Right lobe of liver (tissue), 6 donors: ENCODE data around the gene REPS1. TPM values are rescaled to one million over a fixed set of nuclear protein-coding genes. Genes with fewer than 3 reads are reported as not detected.

Experiments used
- ATAC-seq, 4 donors: fragments of 200-7000 bp; cut with Tn5 transposase; one replicate each; pipeline ENCODE4 v1.9.1; 2020; ENCODE audit warnings: mild to moderate bottlenecking in 4 of 4, moderate library complexity in 4 of 4
- DNase-seq, 3 donors: peaks; one replicate each; pipeline ENCODE4 v3.0.0-alpha.2; 2020
- H3K27ac ChIP-seq, 3 donors: fragments of 200-600 bp; one replicate each; pipeline ENCODE4 v1.8.0; 2022
- H3K27me3 ChIP-seq, 2 donors: fragments of 200-600 bp; one replicate each; pipeline ENCODE4 v1.8.0; 2022
- H3K36me3 ChIP-seq, 4 donors: fragments of 200-600 bp; sonication (generic) in 1 of 4; one replicate each; pipeline versions ENCODE4 v1.5.1 to v1.8.0; 2017 to 2022; ENCODE audit warnings: control low read depth in 1 of 4
- H3K4me1 ChIP-seq, 4 donors: fragments of 200-600 bp; sonication (generic) in 1 of 4; one replicate each; pipeline versions ENCODE4 v1.5.1 to v1.8.0; 2017 to 2022; ENCODE audit warnings: control low read depth in 1 of 4
- H3K4me3 ChIP-seq, 3 donors: fragments of 200-600 bp; one replicate each; pipeline ENCODE4 v1.8.0; 2022
- H3K9me3 ChIP-seq, 4 donors: fragments of 200-600 bp; sonication (generic) in 1 of 4; one replicate each; pipeline versions ENCODE4 v1.5.1 to v1.8.0; 2017 to 2022; ENCODE audit warnings: control low read depth in 1 of 4
- CTCF ChIP-seq, 4 donors: fragments of 200-600 bp in 3 of 4; fragments of 450-650 bp in 1 of 4; IDR thresholded peaks; one replicate each; pipeline versions ENCODE4 v1.5.1 to v1.8.0; 2016 to 2022; ENCODE audit warnings: antibody characterized with exemption in 4 of 4, mild to moderate bottlenecking in 2 of 4
- POLR2A ChIP-seq: fragments of 450-650 bp; IDR thresholded peaks from one replicate; pipeline ENCODE4 v1.6.1; 2017; ENCODE audit warnings: antibody characterized with exemption, mild to moderate bottlenecking
- WGBS: methylation state at CpG from one replicate; pipeline ENCODE4 v1.1.6; 2018; ENCODE audit warnings: low coverage, low lambda C conversion rate; ENCODE audit not compliant: insufficient coverage; ENCODE audit errors: missing lambda C conversion rate; 5-methylcytosine and 5-hydroxymethylcytosine counted together
- intact Hi-C, 2 donors: fragments of 100-400 bp; cut with DNase I; formaldehyde crosslinking; loops; one replicate each; pipeline versions ENCODE4 v1.11.2 to v1.14.1; 2022
- total RNA-seq, 6 experiments: library from RNA; depleted of rRNA in 2 of 6; stranded (reverse); fragments of >200 nt in 2 of 6; fragmentation: NEBNext Ultra II Directional in 3 of 6; extraction: Animal tissue kit (Norgen Biotek cat#: 25700) in 3 of 6; gene quantifications; one replicate each; pipeline versions ENCODE4 v1.1.0 to v1.2.4, GENCODE V29; 2016 to 2023
- donor health status: DM: no; HTN: yes; CAD: no.
- donor health status: DM: no; HTN: no; CAD: no.
- donor health status: DM: no; HTN: no; CAD: no.
- donor health status: DM: no; HTN: yes; CAD: no.
- donor health status: DM: no; HTN: yes; CAD: no.

REPS1 gene
- total RNA-seq, 6 experiments from 2014 or later: 17.0 to 68.0 (median 34.0) TPM

- peaks cover 0 to 20% (median 2%) of the 10 kb centered on the region in 4 donors for H3K4me1 ChIP-seq
- ATAC-seq (peak in 1 of 4 donors; percentile 28), DNase-seq (no peak)
- no peaks in the 10 kb centered on the region for H3K27me3 ChIP-seq
- H3K9me3 ChIP-seq: no peaks in the 10 kb centered on the region
- no peak for TF ChIP-seq CTCF (IDR thresholded peaks at IDR 0.05)
- no peak for TF ChIP-seq POLR2A
- intact Hi-C loops: no loop called here
- H3K27ac ChIP-seq: peak overlapping the region in 1 of 3 donors; percentile 14
- no peak overlapping the region for H3K4me3 ChIP-seq
- H3K36me3 ChIP-seq: no peaks in the 10 kb centered on the region
- WGBS: 65% methylated on average over 3 of the region's 3 CpGs
Observed at GRCh38 chr6:138963531-138963930, 24.5 kb downstream of the REPS1 start.

GRCh38 chr6:138963119-138963518 lies 24.9 kb downstream of the REPS1 start:
- H3K9me3 ChIP-seq: no peaks in the 10 kb centered on the region
- H3K36me3 ChIP-seq: no peaks in the 10 kb centered on the region
- no peak for TF ChIP-seq CTCF (IDR thresholded peaks at IDR 0.05)
- TF ChIP-seq POLR2A: no peak
- DNase-seq (no peak), ATAC-seq (no peak)
- no peak overlapping the region for H3K27ac ChIP-seq
- H3K27me3 ChIP-seq: no peaks in the 10 kb centered on the region
- H3K4me1 ChIP-seq: peaks cover 0 to 24% (median 4%) of the 10 kb centered on the region in 4 donors
- intact Hi-C loops: no loop called here
- H3K4me3 ChIP-seq: no peak overlapping the region
- 100% methylated on average over 3 of the region's 3 CpGs for WGBS

DNA sequence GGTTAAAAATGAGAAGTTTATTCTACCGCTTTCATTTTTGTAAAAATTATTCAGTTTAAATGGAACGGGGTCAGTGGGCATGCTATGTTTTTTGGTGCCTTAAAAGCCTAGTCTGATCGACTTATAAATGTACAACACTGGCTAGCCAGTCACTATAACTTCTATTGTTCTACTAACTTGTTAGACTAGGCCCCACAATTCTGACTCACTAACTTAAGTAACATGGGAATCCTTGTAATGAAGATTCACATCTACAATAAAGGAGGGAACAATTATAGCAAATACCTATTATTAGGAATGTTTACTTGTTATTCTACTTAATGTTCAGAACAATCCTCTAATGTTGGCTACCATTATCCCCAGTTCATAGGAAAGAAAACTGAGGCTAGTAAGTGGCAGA lies 28.5 kb downstream of the REPS1 start:
- 88% methylated on average over 3 of the region's 3 CpGs for WGBS
- ATAC-seq: no peak
- H3K4me1 ChIP-seq: peaks cover 0 to 60% (median 10%) of the 10 kb centered on the region in 4 donors
- no peak overlapping the region for H3K4me3 ChIP-seq
- no peaks in the 10 kb centered on the region for H3K9me3 ChIP-seq
- no peak overlapping the region for H3K27ac ChIP-seq
- intact Hi-C loops: no loop called here
- no peak for DNase-seq
- TF ChIP-seq POLR2A: no peak
- no peak for TF ChIP-seq CTCF (IDR thresholded peaks at IDR 0.05)
- H3K36me3 ChIP-seq: no peaks in the 10 kb centered on the region
- no peaks in the 10 kb centered on the region for H3K27me3 ChIP-seq

DNA sequence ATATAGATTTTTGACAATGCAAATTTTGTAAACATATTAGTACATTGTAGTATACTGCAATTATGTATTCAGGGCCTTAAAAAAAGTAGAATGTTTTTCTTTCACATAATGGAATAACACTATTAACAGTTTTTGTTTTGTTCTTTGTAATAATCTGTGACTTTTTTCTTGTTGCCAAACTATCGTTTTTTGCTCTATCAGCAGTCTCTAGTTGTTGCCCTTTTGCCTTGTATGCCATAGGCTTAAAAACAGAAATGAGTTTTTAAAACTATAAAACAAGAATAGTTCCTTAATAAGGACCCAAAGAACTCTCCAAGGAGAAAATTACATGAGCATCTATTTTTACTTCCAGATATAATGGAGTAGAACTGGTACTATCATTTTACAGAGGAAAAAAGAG lies 29.5 kb downstream of the REPS1 start:
- intact Hi-C loops: no loop called here
- ATAC-seq (no peak), DNase-seq (no peak)
- Histone ChIP-seq H3K36me3 (no peaks in the 10 kb centered on the region), H3K4me1 (peaks cover 0 to 53% (median 10%) of the 10 kb centered on the region in 4 donors), H3K9me3 (no peaks in the 10 kb centered on the region), H3K4me3 (no peak overlapping the region), H3K27ac (peak overlapping the region in 1 of 3 donors; percentile 2), H3K27me3 (no peaks in the 10 kb centered on the region)
- TF ChIP-seq CTCF (IDR thresholded peaks at IDR 0.05): no peak
- TF ChIP-seq POLR2A: no peak
- 0% methylated on average over 1 of the region's 1 CpG for WGBS

- Histone ChIP-seq H3K4me3 (no peak overlapping the region), H3K9me3 (no peaks in the 10 kb centered on the region), H3K27ac (peak overlapping the region in 2 of 3 donors; percentile 16 to 24), H3K4me1 (peaks cover 0 to 46% (median 10%) of the 10 kb centered on the region in 4 donors), H3K36me3 (no peaks in the 10 kb centered on the region), H3K27me3 (no peaks in the 10 kb centered on the region)
- DNase-seq (no peak), ATAC-seq (no peak)
- intact Hi-C loops: no loop called here
- WGBS: 38% methylated on average over 2 of the region's 2 CpGs
- TF ChIP-seq POLR2A (no peak), CTCF (IDR thresholded peaks at IDR 0.05) (no peak)
Observed at GRCh38 chr6:138957903-138958302, 30.1 kb downstream of the REPS1 start.
